Kidney tubule cell (primary cell): Measurements from ENCODE around the gene ACSS3.
"Not testable (repeated sequence)": the region's sequence is repeated elsewhere in the genome, so short reads cannot be mapped to it uniquely, and the experiment has no call there.

ENCODE experiments used
- DNase-seq: peaks from one replicate; pipeline ENCODE4 v3.0.0-alpha.2; 2018; ENCODE audit warnings: low spot score

ACSS3 gene, protein sequence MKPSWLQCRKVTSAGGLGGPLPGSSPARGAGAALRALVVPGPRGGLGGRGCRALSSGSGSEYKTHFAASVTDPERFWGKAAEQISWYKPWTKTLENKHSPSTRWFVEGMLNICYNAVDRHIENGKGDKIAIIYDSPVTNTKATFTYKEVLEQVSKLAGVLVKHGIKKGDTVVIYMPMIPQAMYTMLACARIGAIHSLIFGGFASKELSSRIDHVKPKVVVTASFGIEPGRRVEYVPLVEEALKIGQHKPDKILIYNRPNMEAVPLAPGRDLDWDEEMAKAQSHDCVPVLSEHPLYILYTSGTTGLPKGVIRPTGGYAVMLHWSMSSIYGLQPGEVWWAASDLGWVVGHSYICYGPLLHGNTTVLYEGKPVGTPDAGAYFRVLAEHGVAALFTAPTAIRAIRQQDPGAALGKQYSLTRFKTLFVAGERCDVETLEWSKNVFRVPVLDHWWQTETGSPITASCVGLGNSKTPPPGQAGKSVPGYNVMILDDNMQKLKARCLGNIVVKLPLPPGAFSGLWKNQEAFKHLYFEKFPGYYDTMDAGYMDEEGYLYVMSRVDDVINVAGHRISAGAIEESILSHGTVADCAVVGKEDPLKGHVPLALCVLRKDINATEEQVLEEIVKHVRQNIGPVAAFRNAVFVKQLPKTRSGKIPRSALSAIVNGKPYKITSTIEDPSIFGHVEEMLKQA

GRCh38 chr12:81077686-81078441 lies at the start of gene ACSS3:
ACSS3 (plus strand) TSS chr12:81078079; CDS start chr12:81078121, 42 bp downstream.
- peak; percentile 47 for DNase-seq

- no peak for DNase-seq
Observed at GRCh38 chr12:81034926-81035325, 43.0 kb upstream of the ACSS3 start.

DNA sequence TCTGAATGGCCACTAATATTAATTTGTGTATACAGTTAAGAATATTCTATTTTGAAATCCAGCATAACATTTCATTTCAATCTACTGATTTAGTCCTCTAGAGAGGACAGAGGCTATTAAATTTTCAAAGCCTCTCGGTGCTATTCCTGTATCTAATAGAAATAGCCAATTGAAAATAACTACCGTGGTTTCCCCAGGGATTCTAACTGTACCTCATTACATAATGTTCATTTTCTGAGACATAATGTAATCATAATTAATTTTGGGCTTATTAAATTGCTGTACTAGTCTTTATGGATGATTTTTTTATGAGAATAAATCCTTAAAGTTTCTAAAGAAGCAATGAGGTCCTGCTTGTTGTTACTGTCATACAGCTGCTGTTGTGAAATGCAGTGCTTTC lies 38.6 kb upstream of the ACSS3 start:
- no peak for DNase-seq

DNA sequence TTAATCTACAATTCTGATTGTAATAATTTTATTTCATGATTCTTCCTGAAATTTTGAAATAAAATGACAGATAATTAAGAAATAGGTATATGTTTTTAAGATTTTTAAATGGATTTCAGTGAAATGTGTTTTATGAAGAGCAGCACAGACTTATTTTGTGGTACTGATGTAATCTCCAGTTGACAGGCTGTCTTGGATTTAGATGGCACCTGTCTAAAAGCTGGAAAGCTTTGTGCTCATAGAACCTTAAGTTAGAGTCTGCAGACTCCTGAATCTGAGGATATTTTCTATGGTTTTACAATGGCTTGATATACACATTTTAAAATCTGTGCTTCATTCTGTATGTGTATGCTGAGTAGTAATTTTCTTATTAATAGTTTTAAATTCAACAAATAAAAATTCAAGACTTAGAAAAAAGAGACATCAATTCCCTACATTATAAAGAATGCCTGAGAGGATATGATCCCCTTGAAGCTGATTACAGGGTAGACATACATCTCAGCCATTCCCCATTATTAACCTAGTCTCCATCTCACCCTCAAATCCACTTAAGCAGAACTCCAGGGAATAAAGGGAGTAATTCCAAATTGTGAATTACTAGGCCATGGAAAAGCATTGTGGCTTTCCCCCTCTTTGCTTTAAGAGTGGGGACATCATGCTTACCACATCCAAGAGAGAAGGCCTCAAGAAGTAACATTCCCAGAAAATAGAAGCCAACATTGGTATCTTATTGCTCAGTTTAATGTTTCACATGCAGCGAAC lies 33.7 kb upstream of the ACSS3 start:
- no peak for DNase-seq

- not testable (repeated sequence) for DNase-seq
Observed at GRCh38 chr12:81064971-81065370, 12.9 kb upstream of the ACSS3 start.

DNA sequence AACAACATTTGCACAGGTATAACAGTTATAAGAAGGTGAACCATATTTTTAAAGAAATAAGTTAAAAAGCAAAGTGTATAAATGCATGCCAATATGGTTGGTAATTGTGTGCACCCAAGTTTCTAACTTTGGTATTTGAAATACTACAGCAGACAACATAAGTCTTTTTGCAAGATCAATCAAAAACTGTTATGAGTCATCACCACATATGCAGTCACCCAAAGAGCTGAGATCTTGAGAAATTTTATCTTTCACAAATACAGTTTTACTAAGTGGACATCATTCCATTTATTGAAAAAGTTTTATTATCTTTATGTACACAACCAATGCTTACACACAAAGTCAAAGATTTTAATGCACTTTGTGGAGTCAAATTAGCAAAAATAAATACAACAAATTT lies 7.0 kb upstream of the ACSS3 start:
- DNase-seq, result no peak

DNA sequence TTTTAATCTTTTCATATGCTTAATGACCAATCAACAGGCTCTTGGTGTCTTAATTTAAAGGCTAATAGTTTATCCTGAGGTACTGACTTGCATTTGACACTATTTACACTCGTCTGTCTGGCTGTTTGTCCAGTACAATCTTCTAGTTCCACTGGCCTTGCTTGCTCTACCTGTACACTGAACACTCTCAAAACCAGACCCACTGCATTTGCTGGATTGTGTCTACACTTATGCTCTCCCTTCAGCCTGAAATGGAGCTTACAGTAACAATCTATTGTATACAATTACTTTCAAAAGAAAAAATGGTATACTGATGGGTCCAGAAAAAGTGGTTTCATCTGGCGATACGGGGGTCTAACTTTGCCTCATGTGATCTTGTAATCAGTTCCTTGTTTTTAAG lies 2.3 kb upstream of the ACSS3 start:
- DNase-seq, result no peak

GRCh38 chr12:81077329-81077685 lies 572 bp upstream of the ACSS3 start:
- peak; percentile 52 for DNase-seq

- peak; percentile 66 for DNase-seq
Observed at GRCh38 chr12:81078469-81079196, 754 bp downstream of the ACSS3 start.

DNA sequence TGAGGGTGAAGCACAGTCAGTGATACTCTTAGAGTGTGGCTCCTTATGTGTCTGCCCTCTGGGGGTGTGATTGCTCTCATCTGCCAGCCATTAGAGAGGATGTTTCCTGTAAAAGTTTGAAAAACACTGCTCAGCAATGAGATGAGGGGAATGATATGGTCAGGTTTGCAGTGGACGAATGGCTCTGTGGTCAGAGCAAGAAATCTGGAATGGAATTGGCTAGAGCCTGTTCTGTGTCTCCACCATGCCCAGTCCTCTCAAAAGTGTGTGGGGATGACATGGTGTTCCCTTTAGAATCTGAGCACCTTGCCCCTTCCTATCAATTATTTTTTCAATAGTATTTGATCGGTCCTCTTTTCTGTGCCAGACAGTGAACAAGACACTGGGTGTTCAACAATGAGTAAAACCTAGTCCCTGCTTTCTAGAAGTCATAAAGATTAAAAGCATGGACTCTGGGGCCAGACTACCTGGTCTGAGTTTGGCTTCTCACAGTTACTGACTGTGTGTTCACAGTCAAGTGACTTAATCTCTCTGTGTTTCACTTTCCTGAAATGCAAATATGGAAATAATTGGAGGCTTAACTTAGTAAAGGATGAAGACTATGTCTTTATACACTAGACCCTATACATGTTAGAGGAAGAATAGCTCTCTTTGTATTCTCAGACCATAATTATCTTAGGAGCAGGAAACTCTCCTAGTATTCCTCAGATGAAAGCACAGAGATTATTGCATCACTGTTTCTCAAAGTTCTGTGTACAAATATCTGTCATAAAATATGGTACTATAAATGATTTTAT lies 1.6 kb downstream of the ACSS3 start:
- no peak for DNase-seq

GRCh38 chr12:81080431-81080983 lies 2.6 kb downstream of the ACSS3 start:
- peak; percentile 13 for DNase-seq

DNA sequence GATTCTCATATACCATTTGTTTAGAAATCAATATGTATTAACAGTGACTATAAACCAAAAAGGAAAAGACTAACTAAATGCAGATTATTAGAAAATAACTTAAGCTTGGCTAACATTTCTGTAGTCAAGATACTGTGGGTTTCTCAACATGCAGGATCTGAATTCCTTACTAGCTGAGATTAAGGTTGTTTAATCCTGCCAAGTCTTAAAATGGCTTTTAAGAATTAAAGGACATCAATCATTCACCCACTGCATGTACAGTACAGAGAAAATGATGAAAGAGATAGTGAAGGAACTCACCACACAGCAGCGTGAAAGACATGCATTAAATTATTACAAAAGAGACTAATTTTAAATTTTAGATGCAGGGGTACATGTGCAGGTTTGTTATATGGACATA lies 3.8 kb downstream of the ACSS3 start:
- DNase-seq, result no peak

DNA sequence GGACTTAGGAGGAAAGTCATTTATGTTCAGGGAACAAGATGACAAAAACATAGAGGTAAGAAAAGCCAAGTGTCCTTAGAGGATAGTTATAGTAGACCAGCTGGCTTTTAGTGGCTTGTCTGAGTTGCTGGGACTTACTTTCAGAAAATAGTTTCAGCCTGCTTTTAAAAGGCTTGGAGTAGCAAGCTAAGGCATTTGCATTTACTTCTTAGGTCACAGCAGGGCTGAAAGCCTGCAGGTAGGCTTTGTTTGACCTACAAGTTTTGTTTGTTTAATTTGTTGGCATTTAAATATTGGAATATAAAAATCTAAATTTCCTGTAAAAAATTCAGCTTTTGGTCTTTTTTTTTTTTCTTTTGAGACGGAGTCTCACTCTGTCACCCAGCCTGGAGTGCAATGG lies 5.1 kb downstream of the ACSS3 start:
- DNase-seq, result no peak

GRCh38 chr12:81083906-81084513 lies 6.1 kb downstream of the ACSS3 start:
- no peak for DNase-seq

DNA sequence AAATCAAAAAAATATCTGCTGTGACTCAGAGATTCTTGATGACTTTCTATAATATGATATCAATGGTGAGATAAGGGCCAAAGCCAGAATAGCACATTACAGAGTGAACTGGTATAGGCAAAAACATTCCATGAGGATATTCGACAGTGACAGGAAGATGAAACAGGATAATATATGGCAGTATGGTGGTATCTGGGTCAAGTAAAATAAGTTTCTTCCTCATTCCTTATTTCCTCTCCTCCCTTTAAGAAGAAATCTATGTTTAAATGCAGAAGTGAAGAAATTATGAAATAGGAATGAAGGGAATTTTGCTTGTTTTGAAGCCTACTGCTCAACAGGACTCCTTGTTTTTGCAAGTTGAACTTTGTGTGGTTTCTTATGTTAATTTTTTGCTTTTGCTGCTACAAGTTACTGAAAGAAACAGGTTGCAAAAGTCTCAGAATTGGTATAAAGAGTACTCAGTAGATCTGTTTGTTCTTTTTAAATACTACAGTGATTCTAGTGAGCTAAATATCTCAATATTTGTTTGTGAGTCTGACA lies 7.0 kb downstream of the ACSS3 start:
- no peak for DNase-seq

- no peak for DNase-seq
Observed at GRCh38 chr12:81085832-81086231, 8.0 kb downstream of the ACSS3 start.

GRCh38 chr12:81086342-81086741 lies 8.5 kb downstream of the ACSS3 start:
- peak; percentile 11 for DNase-seq

DNA sequence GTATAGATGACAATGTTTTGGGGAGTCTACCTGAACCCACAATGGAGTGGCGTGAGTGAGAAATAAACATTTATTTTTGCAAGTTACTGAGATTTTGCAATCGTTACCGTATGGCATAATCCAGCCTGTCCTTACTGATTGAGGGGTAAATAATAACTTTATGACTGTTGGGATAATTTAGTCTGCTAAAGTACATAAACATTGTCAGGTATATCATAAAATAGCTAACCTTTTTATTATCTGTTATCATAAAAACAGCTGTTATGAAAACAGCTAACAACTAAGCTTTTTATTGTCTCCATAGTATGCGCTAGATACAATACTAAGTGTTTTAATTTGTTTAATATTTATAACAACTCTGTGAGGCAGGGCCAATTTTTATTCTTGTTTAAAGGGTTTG lies 10.3 kb downstream of the ACSS3 start:
- DNase-seq, result no peak

- DNase-seq, result peak; percentile 21
Observed at GRCh38 chr12:81089412-81089811, 11.5 kb downstream of the ACSS3 start.

GRCh38 chr12:81092053-81092452 lies 14.2 kb downstream of the ACSS3 start:
- DNase-seq, result no peak
